HEK293 (cell line): Measurements from ENCODE around the gene ZNHIT3.

Experiments
- CTCF ChIA-PET: fragments of 350-600 bp; formaldehyde crosslinking; extraction: SDS; loops from one replicate; lab custom pipeline; 2021; ENCODE audit warnings: antibody characterized with exemption; lab: Yijun Ruan, JAX
- POLR2A ChIA-PET: fragments of 300-600 bp; formaldehyde crosslinking; extraction: SDS; loops from one replicate; lab custom pipeline; 2020; ENCODE audit warnings: antibody characterized with exemption, inconsistent platforms; lab: Yijun Ruan, JAX
- H3K27ac ChIP-seq: fragments of 200-500 bp; sonication (Bioruptor generic); 2 replicates; pipeline ENCODE4 v1.5.1; 2014; ENCODE audit warnings: low read depth, low read length, control low read depth, inconsistent platforms; ENCODE audit errors: extremely low read depth
- H3K36me3 ChIP-seq, 2 experiments: fragments of 200-500 bp in 1 of 2; sonication (Bioruptor generic) in 1 of 2; 1 replicate in 1 of 2; 2 replicates in 1 of 2; pipeline ENCODE4 v1.5.1; 2014 to 2017; ENCODE audit warnings: inconsistent platforms in 2 of 2, low read length in 2 of 2; ENCODE audit not compliant: control insufficient read depth in 2 of 2, insufficient read depth in 1 of 2
- H3K4me1 ChIP-seq: fragments of 200-500 bp; sonication (Bioruptor generic); 2 replicates; pipeline ENCODE4 v1.5.1; 2014; ENCODE audit warnings: mild to moderate bottlenecking, low read length, inconsistent platforms; ENCODE audit not compliant: control insufficient read depth, insufficient read depth
- H3K4me3 ChIP-seq: 2 replicates; pipeline ENCODE4 v1.5.1; 2011; ENCODE audit warnings: low read depth, mild to moderate bottlenecking, control low read depth, low read length, moderate library complexity
- H3K9me3 ChIP-seq: fragments of 200-500 bp; sonication (Bioruptor generic); 2 replicates; pipeline ENCODE4 v1.5.1; 2014; ENCODE audit warnings: low read depth, low read length, inconsistent platforms; ENCODE audit not compliant: control insufficient read depth, insufficient read depth
- GLI2 ChIP-seq: fragments of 450-650 bp; formaldehyde crosslinking; IDR thresholded peaks from 2 replicates; pipeline ENCODE4; 2017; ENCODE audit warnings: missing biosample characterization, missing genetic modification characterization, low read depth, borderline replicate concordance
- WT1 ChIP-seq: fragments of 450-650 bp; formaldehyde crosslinking; IDR thresholded peaks from 2 replicates; pipeline ENCODE4 v1.5.1; 2016; ENCODE audit warnings: missing biosample characterization, missing genetic modification characterization
- ZBTB17 ChIP-seq: fragments of 450-650 bp; formaldehyde crosslinking; IDR thresholded peaks from 2 replicates; pipeline ENCODE4 v1.5.1; 2016; ENCODE audit warnings: missing biosample characterization, missing genetic modification characterization
- ZNF10 ChIP-seq: fragments of 450-650 bp; formaldehyde crosslinking; IDR thresholded peaks from 2 replicates; pipeline ENCODE4 v1.5.1; 2017; ENCODE audit warnings: missing biosample characterization, missing genetic modification characterization
- ZNF274 ChIP-seq, 2 experiments: fragments of 200-500 bp in 1 of 2; fragments of 450-650 bp in 1 of 2; sonication (Bioruptor generic) in 1 of 2; formaldehyde crosslinking in 1 of 2; IDR thresholded peaks; 2 replicates each; pipeline versions ENCODE4 v1.5.1 to v1.6.1; 2014 to 2016; ENCODE audit warnings: borderline replicate concordance in 1 of 2, inconsistent platforms in 1 of 2, low read length in 1 of 2, missing biosample characterization in 1 of 2, missing genetic modification characterization in 1 of 2
- ZNF324 ChIP-seq: fragments of 450-650 bp; formaldehyde crosslinking; IDR thresholded peaks from 2 replicates; pipeline ENCODE4 v1.5.1; 2016; ENCODE audit warnings: missing biosample characterization, missing genetic modification characterization
- ZNF416 ChIP-seq: fragments of 450-650 bp; formaldehyde crosslinking; IDR thresholded peaks from 2 replicates; pipeline ENCODE4 v1.5.1; 2016; ENCODE audit warnings: missing biosample characterization, missing genetic modification characterization
- ZNF529 ChIP-seq: fragments of 450-650 bp; formaldehyde crosslinking; IDR thresholded peaks from 2 replicates; pipeline ENCODE4 v1.5.1; 2017; ENCODE audit warnings: missing genetic modification characterization, missing biosample characterization; ENCODE audit not compliant: insufficient replicate concordance
- ZNF549 ChIP-seq: fragments of 450-650 bp; IDR thresholded peaks from 2 replicates; pipeline ENCODE4 v1.5.1; 2018; ENCODE audit warnings: missing biosample characterization, missing genetic modification characterization, mild to moderate bottlenecking, inconsistent platforms, moderate library complexity
- ZNF555 ChIP-seq: fragments of 450-650 bp; formaldehyde crosslinking; conservative IDR thresholded peaks from 2 replicates; pipeline ENCODE4 v1.5.1; 2017; ENCODE audit warnings: missing biosample characterization, mild to moderate bottlenecking, missing genetic modification characterization, inconsistent platforms
- ZNF561 ChIP-seq: fragments of 450-650 bp; IDR thresholded peaks from 2 replicates; pipeline ENCODE4 v1.5.1; 2018; ENCODE audit warnings: missing biosample characterization, missing genetic modification characterization, borderline replicate concordance
- ZNF596 ChIP-seq: fragments of 450-650 bp; IDR thresholded peaks from 2 replicates; pipeline ENCODE4 v1.5.0; 2018; ENCODE audit warnings: missing biosample characterization, mild to moderate bottlenecking, missing genetic modification characterization, moderate library complexity
- ZNF610 ChIP-seq: fragments of 450-650 bp; formaldehyde crosslinking; IDR thresholded peaks from 2 replicates; pipeline ENCODE4 v1.5.1; 2016; ENCODE audit warnings: missing biosample characterization, missing genetic modification characterization, borderline replicate concordance
- ZNF623 ChIP-seq: fragments of 450-650 bp; formaldehyde crosslinking; IDR thresholded peaks from 2 replicates; pipeline ENCODE4 v1.5.1; 2016; ENCODE audit warnings: missing biosample characterization, missing genetic modification characterization
- ZNF768 ChIP-seq: fragments of 450-650 bp; formaldehyde crosslinking; IDR thresholded peaks from 2 replicates; pipeline ENCODE4 v1.5.1; 2018; ENCODE audit warnings: missing biosample characterization, mild to moderate bottlenecking, missing genetic modification characterization
- ZNF791 ChIP-seq: fragments of 450-650 bp; formaldehyde crosslinking; IDR thresholded peaks from 2 replicates; pipeline ENCODE4 v1.5.1; 2016; ENCODE audit warnings: missing biosample characterization, missing genetic modification characterization
- TF ChIP-seq, protein P1 (sequence below): fragments of 450-650 bp; formaldehyde crosslinking; IDR thresholded peaks from 2 replicates; pipeline ENCODE4 v1.5.1; 2017; ENCODE audit warnings: missing biosample characterization, missing genetic modification characterization
- TF ChIP-seq, protein P2 (sequence below): fragments of 450-650 bp; formaldehyde crosslinking; IDR thresholded peaks from 2 replicates; pipeline ENCODE4 v1.5.1; 2016; ENCODE audit warnings: missing biosample characterization, missing genetic modification characterization
- TF ChIP-seq, protein P3 (sequence below): fragments of 450-650 bp; formaldehyde crosslinking; IDR thresholded peaks from 2 replicates; pipeline ENCODE4 v1.5.1; 2017; ENCODE audit warnings: missing biosample characterization, missing genetic modification characterization
- TF ChIP-seq, protein P4 (sequence below): fragments of 450-650 bp; IDR thresholded peaks from 2 replicates; pipeline ENCODE4 v1.5.1; 2018; ENCODE audit warnings: missing biosample characterization, missing genetic modification characterization
- TF ChIP-seq, protein P5 (sequence below): fragments of 450-650 bp; formaldehyde crosslinking; IDR thresholded peaks from 2 replicates; pipeline ENCODE4 v1.5.1; 2016; ENCODE audit warnings: missing biosample characterization, missing genetic modification characterization
- TF ChIP-seq, protein P6 (sequence below): fragments of 450-650 bp; formaldehyde crosslinking; IDR thresholded peaks from 2 replicates; pipeline ENCODE4 v1.5.1; 2016; ENCODE audit warnings: missing biosample characterization, missing genetic modification characterization

Gene ZNHIT3

DNA sequence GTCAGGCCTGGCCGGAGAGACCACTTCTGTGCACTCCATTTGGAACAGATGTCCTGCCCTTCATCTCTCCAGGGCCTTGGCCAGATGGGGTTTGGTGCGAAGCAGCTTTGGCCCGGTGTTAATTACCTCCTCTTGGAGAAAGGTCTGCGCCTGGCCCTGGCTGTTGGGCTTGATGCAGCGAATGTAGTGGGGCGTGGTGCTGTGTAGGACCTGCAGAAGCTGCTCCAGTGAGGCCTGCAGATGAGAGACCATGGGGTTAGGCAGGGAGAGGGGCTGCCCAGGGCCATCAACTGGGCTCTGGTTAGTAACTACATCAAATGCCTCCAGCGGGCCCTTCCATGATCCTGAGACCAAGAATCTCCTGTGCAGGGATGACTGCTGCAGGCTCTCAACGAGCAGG, 18.7 kb downstream of the ZNHIT3 start:
- TF ChIP-seq, protein P1, sequence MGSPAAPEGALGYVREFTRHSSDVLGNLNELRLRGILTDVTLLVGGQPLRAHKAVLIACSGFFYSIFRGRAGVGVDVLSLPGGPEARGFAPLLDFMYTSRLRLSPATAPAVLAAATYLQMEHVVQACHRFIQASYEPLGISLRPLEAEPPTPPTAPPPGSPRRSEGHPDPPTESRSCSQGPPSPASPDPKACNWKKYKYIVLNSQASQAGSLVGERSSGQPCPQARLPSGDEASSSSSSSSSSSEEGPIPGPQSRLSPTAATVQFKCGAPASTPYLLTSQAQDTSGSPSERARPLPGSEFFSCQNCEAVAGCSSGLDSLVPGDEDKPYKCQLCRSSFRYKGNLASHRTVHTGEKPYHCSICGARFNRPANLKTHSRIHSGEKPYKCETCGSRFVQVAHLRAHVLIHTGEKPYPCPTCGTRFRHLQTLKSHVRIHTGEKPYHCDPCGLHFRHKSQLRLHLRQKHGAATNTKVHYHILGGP (tag by site-specific recombination), result no peak
- TF ChIP-seq ZNF791 (tag by site-specific recombination) (no peak), ZNF529 (tag by site-specific recombination) (no peak), WT1 (tag by site-specific recombination) (no peak), GLI2 (no peak), ZNF324 (no peak), ZNF274 (IDR thresholded peaks at IDR 0.05; ENCODE audit: low read length) (no peak), ZNF274 (tag by site-specific recombination; IDR thresholded peaks at IDR 0.05; ENCODE audit: borderline replicate concordance) (no peak), ZNF623 (tag by site-specific recombination) (no peak), ZNF10 (tag by site-specific recombination) (no peak), ZNF549 (tag by site-specific recombination) (no peak), ZBTB17 (tag by site-specific recombination) (no peak)
- TF ChIP-seq, protein P2, sequence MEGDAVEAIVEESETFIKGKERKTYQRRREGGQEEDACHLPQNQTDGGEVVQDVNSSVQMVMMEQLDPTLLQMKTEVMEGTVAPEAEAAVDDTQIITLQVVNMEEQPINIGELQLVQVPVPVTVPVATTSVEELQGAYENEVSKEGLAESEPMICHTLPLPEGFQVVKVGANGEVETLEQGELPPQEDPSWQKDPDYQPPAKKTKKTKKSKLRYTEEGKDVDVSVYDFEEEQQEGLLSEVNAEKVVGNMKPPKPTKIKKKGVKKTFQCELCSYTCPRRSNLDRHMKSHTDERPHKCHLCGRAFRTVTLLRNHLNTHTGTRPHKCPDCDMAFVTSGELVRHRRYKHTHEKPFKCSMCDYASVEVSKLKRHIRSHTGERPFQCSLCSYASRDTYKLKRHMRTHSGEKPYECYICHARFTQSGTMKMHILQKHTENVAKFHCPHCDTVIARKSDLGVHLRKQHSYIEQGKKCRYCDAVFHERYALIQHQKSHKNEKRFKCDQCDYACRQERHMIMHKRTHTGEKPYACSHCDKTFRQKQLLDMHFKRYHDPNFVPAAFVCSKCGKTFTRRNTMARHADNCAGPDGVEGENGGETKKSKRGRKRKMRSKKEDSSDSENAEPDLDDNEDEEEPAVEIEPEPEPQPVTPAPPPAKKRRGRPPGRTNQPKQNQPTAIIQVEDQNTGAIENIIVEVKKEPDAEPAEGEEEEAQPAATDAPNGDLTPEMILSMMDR, result no peak
- TF ChIP-seq, protein P3, sequence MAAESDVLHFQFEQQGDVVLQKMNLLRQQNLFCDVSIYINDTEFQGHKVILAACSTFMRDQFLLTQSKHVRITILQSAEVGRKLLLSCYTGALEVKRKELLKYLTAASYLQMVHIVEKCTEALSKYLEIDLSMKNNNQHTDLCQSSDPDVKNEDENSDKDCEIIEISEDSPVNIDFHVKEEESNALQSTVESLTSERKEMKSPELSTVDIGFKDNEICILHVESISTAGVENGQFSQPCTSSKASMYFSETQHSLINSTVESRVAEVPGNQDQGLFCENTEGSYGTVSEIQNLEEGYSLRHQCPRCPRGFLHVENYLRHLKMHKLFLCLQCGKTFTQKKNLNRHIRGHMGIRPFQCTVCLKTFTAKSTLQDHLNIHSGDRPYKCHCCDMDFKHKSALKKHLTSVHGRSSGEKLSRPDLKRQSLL (tag by site-specific recombination), result no peak
- TF ChIP-seq, protein P4, sequence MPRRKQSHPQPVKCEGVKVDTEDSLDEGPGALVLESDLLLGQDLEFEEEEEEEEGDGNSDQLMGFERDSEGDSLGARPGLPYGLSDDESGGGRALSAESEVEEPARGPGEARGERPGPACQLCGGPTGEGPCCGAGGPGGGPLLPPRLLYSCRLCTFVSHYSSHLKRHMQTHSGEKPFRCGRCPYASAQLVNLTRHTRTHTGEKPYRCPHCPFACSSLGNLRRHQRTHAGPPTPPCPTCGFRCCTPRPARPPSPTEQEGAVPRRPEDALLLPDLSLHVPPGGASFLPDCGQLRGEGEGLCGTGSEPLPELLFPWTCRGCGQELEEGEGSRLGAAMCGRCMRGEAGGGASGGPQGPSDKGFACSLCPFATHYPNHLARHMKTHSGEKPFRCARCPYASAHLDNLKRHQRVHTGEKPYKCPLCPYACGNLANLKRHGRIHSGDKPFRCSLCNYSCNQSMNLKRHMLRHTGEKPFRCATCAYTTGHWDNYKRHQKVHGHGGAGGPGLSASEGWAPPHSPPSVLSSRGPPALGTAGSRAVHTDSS (tag by site-specific recombination), result no peak
- TF ChIP-seq, protein P5, sequence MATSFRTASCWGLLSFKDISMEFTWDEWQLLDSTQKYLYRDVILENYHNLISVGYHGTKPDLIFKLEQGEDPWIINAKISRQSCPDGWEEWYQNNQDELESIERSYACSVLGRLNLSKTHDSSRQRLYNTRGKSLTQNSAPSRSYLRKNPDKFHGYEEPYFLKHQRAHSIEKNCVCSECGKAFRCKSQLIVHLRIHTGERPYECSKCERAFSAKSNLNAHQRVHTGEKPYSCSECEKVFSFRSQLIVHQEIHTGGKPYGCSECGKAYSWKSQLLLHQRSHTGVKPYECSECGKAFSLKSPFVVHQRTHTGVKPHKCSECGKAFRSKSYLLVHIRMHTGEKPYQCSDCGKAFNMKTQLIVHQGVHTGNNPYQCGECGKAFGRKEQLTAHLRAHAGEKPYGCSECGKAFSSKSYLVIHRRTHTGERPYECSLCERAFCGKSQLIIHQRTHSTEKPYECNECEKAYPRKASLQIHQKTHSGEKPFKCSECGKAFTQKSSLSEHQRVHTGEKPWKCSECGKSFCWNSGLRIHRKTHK (tag by site-specific recombination), result no peak
- TF ChIP-seq, all 188 proteins: peak for 0
- CTCF ChIA-PET, result no interaction called here
- POLR2A ChIA-PET, result interaction anchor here (1.1 kb wide), 1 partner anchor 19 kb away, joined by 5 read pairs; the partner anchor contains the start of gene ZNHIT3
- peaks cover 47 to 98% of the 10 kb centered on the region in 2 experiments for H3K36me3 ChIP-seq
- no peak overlapping the region for H3K4me3 ChIP-seq
- H3K27ac ChIP-seq, result no peak overlapping the region
- H3K4me1 ChIP-seq, result no peaks in the 10 kb centered on the region
- H3K9me3 ChIP-seq, result no peaks in the 10 kb centered on the region

DNA sequence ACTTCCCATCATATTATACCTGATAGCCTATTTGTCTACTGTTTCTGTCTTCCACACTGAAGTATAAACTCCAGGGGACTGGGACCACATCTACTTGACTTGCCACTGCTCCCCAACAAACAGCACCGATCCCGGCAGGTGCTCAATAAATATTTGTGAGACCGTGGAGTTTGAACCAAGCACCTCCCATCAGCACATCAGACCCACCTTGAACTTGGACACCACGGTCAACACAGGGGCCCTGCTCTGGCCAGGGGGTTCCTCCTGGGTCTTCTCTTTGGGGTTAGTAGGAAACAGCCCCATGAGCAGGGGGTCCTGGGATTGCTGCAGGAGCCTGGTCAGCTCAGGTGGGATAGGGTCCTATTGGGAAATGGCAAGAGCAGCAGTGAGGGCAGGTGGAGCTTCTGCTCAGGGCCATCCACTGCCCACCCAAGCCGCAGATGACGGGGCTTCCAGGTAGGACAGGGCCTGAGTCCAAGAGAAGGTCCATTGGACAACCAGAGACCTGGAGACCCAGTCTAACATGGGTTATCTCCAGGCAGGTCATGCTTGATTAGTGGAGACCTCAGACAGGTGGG, 19.9 kb downstream of the ZNHIT3 start:
- Histone ChIP-seq H3K36me3 (peaks cover 43 to 98% of the 10 kb centered on the region in 2 experiments), H3K9me3 (no peaks in the 10 kb centered on the region), H3K4me3 (no peak overlapping the region), H3K4me1 (no peaks in the 10 kb centered on the region), H3K27ac (no peak overlapping the region)
- ChIA-PET POLR2A (no interaction called here), CTCF (interaction anchor here (0.6 kb wide), 1 partner anchor 255 kb away, joined by 4 read pairs; no protein-coding TSS in a partner anchor)
- TF ChIP-seq ZNF596 (no peak), ZNF768 (tag by site-specific recombination) (no peak), ZNF555 (tag by site-specific recombination) (no peak), ZNF561 (no peak), ZNF10 (tag by site-specific recombination) (no peak), ZNF610 (tag by site-specific recombination) (no peak), ZNF416 (no peak)
- TF ChIP-seq, protein P1 (tag by site-specific recombination), result no peak
- TF ChIP-seq, protein P6, sequence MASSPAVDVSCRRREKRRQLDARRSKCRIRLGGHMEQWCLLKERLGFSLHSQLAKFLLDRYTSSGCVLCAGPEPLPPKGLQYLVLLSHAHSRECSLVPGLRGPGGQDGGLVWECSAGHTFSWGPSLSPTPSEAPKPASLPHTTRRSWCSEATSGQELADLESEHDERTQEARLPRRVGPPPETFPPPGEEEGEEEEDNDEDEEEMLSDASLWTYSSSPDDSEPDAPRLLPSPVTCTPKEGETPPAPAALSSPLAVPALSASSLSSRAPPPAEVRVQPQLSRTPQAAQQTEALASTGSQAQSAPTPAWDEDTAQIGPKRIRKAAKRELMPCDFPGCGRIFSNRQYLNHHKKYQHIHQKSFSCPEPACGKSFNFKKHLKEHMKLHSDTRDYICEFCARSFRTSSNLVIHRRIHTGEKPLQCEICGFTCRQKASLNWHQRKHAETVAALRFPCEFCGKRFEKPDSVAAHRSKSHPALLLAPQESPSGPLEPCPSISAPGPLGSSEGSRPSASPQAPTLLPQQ (tag by site-specific recombination), result no peak
